EL (cell line): ENCODE data around the gene YTHDC2.
A peak's percentile ranks its signal among the peaks of the same experiment; 100 is the strongest.
"Not testable (repeated sequence)": the region's sequence is repeated elsewhere in the genome, so short reads cannot be mapped to it uniquely, and the experiment has no call there.

Experiments used
- DNase-seq: peaks from one replicate; pipeline ENCODE4 v3.0.0-alpha.2; 2016

The YTHDC2 gene

DNA sequence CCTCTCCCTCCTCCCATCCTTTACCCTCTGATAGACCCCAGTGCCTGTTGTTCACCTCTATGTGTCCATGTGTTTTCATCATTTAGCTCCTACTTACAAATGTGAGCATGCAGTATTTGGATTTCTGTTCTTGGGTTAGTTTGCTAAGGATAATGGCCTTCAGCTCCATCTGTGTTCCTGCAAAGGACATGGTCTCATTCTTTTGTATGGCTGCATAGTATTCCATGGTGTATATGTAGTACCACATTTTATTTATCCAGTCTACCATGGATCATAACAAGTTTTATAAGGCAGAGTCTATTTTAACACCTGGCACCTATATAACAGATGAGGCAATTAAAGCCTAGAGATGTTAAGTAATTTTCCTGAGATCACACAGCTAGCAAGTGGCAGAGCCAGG lies 7.4 kb downstream of the YTHDC2 start:
- DNase-seq = no peak

DNA sequence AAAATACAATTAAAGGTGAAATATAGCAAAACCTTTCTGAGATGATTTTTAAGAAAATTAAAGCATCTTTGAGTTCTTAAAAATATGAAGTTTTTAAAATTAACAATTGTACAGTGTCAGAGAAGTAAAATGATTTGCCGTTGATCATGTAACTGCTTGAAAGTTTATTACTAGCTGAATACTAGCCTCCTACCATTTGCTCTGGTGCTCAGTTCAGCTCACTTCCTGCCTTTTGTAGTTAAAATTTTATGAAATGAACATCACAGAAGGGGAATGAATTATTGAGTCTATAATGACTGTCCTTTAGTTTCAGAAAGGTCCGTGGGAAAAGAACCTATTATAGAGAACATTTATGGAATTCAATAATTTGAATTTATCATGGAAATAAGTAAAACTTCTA lies 9.7 kb downstream of the YTHDC2 start:
- no peak for DNase-seq

DNA sequence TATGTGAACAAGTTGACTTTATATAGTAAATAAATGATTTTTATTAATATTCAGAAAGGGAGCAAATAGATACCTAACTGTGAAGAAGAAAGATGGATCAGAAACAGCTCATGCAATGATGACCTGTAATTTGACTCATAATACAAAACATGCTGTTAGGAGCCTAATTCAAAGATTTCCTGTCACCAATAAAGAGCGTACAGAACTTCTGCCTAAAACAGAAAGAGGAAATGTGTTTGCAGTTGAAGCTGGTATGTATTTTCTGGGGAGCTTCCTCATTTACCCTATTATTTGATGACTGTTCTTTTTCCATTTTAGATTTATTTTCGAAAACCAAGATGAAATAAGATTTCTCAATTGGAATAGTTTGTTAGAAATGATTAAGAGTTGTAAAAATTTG lies 11.4 kb downstream of the YTHDC2 start:
- peak; percentile 21 for DNase-seq

DNA sequence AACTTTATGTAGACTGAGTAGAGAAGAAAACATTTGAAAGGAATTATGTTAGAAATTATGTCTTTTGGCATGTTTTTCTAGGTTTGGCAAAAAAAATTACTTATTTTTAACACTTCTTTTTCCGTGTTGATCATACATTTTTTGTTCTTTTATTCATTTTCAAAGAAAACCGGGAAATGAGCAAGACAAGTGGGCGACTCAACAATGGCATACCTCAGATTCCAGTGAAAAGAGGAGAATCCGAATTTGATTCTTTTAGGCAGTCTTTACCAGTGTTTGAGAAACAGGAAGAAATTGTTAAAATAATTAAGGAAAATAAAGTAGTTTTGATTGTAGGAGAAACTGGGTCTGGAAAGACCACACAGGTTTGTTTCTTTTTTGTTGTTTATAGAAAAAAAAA lies 12.9 kb downstream of the YTHDC2 start:
- DNase-seq = peak; percentile 30

DNA sequence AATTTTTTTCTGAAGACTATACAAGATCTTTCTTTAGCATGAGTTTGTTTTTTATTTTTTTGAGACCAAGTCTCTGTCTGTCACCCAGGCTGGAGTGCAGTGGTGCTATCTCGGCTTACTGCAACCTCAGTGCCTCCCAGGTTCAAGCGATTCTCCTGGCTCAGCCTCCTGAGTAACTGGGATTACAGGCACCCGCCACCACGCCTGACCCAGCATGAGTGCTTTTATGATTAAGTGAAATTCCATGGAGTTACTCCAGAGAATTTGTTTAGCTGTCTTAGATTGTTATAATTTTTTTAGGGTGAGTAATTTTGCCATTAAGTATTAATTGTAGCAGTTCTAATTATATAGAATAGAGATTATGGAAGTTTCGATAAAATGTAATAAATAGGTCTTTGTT lies 14.3 kb downstream of the YTHDC2 start:
- peak; percentile 25 for DNase-seq

DNA sequence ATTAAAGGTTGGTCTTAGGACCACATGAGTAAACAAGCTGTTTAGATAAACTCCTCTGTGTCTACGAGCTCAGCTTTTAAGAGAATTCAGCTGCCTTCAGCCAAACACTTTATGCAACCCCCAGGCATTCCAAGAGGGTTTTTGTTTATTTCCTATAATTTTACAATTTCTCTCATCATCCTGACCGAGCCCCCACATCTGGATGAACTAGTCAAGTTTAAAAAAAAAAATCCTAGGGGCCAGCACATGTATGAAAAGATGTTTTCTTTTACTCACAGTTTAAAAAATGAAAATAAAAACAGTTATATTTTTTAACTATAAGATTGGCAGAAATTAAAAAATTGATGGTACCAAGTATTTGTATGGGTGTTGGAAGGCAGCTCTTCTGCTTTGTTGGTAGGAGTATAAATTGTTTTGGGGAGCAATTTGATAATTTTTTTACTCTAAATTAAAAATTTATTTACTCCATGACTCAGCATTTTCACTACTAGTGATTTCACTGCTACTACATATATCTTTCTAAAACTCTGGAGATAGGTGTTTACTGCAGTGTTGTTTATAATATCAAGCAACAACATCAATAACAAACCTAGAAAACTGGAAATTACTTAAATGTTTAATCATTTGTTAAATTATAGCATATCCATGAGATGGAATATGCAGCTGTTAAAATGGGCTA lies 18.1 kb downstream of the YTHDC2 start:
- DNase-seq = no peak

DNA sequence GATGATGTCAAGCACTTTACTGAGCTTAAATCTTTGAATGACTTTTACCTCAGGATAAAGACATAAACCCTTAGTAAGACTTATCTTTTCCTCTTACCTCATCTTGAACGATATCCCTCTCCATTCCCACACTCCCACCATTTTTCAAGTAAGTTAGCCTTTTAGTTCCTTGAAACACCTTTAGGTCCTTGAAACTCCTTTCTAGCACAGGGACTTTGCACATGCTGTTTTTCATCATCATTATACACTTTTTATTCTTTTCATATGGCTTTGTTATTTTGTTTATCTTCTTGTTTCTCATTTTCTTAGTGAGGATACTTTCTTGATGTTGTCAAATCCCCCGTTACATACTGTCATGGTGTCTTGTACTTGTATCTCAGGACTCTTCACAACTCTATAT lies 24.8 kb downstream of the YTHDC2 start:
- no peak for DNase-seq

DNA sequence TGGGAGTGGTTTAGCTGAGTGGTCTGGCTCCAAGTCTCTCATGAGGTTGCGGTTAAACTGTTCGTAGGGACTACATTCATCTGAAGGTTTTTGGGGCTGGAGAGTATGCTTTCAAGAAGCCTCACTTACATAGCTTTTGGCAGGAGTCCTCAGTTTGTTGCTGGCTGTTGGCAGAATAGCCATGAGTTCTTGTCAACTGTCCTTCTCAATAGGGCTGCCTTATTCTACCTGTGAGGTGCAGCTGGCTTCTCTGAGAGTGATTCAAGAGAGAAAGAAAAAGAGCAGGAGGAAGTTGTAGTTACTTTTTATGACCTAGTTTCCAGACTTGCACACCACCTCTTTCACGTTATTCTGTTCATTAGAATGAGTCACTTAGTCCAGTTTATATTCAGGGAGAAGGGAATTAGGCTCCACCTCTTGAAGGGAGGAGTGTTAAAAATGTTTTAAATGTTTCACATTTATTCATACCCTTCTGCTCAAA lies 33.2 kb downstream of the YTHDC2 start:
- DNase-seq = peak; percentile 51

DNA sequence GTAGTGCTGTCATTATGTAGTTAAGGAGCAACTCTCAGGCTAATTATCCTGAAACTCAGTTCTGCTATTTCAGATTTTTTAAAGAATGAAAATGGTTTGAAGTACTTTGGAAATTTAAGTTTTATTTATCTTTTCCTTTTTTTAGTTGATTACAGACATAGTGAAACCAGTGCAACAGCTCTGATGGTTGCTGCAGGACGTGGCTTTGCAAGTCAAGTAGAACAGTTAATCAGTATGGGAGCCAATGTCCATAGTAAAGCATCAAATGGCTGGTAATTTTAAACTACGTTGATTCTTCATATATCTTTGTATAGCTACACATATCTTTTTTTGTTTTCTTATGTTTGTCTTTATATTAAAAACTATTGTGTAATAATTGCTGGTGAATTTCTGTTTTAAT lies 34.9 kb downstream of the YTHDC2 start:
- DNase-seq = no peak

DNA sequence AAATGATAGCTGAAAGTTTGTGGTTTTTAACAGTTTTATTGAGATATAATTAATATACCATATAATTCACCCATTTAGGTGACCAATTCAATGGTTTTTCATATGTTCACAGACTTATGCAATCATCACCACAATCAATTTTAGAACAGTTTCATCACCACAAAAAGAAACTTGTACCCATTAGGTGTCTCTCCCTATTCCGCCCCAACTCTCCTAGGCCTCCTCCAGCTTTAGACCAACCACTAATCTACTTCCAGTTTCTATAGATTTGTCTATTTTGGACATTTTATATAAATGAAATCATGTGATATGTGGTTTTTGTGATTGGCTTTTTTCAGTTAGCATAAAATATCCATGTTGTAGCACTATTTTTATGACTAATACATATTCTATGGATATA lies 38.6 kb downstream of the YTHDC2 start:
- DNase-seq = no peak

DNA sequence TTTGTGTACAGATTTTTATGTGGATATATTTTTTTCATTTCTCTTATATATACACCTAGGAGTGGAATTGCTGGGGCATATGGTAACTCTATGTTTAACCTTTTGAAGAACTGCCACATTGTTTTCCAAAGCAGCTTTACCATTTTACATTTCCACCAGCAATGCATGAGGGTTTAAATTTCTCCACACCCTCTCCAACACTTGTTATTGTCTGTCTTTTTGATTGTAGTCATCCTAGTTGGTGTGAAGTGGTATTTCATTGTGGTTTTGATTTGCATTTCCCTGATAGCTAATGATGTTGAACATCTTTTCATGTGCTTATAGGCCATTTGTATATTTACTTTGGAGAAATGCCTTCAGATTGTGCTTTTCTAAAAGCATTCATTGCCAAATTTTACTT lies 39.1 kb downstream of the YTHDC2 start:
- no peak for DNase-seq

DNA sequence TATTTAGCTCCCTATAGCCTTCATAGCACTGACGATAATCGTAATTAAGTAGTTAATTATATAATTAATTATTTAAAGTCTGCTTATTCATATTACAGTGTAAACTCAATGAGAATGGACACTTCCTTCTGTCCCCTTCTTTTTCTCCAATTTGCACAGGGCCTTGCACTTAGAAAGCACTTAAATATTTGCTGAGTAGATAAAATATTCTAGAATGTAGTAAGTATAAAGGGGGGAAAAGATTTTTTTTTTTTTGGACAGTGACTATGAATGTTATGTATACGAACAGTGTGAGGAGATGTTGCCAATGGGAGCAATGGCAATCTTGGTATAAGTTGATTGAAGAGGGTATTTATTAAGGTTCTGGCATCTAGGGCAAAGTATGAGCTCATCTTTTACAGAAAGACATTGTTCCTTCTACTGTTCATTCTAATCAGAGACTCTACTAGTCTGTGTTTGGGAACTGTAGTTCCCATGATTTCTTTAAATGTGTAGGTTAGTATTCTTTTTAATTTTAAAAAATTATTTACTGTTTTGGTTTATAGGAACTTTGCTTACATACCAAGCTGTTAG lies 49.4 kb downstream of the YTHDC2 start:
- no peak for DNase-seq

DNA sequence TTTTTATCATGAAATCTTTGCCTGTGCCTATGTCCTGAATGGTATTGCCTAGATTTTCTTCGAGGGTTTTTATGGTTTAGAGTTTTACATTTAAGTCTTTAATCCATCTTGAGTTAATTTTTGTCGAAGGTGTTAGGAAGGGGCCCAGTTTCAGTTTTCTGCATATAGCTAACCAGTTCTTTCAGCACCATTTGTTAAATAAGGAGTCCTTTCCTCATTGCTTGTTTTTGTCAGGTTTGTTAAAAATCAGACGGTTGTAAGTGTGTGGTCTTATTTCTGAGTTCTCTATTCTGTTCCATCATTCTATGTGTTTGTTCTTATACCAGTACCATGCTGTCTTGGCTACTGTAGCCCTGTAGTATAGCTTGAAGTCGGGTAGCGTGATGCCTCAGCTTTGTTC lies 55.9 kb downstream of the YTHDC2 start:
- DNase-seq = no peak

DNA sequence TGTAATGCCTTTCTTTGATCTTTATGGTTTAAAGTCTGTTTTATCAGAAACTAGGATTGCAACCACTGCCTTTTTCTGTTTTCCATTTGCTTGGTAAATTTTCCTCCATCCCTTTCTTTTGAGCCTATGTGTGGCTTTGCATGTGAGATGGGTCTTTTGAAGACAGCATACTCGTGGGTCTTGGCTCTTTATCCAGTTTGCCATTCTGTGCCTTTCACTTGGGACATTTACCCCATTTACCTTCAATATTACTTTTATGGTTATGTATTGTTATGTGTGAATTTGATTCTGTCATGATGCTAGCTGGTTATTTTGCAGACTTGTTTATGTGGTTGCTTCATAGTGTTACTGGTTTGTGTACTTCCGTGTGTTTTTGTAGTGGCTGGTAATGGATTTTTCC lies 59.2 kb downstream of the YTHDC2 start:
- no peak for DNase-seq

DNA sequence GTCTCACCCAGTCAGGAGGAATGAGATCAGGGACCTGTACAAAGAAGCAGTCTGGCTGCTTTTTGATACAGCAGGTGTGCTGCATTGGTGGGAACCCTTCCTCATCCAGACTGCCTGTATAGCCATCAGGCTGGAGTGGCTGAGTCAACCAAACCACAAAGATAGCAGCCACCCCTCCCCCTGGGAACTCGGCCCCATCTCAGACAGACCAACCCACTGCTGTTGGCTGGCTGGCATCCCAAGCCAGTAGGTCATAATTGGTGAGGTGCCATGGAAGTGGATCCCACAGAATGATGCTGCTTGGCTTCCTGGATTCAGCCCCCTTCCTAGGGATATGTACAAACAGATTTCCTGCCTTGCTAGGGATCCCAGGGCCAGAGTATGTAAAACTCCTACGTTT lies 60.9 kb downstream of the YTHDC2 start:
- DNase-seq = peak; percentile 89

DNA sequence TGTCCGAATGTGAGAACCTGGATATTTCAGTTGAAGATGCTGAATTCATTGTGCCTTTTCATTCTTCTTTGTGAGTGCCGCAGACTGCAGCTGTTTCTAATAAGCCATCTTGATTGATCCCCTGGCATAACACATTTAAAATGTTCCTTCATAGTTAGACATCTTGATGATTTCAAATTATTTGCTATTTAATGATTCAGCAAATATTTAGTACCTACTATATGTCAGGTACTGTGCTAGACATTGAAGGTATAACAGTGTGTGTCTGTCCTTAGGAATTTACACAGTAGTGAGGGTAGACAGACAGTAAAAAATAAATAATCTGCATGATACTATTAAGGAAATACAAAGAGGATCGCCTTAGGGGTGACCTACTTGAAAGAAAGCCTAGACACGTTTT lies 61.6 kb downstream of the YTHDC2 start:
- DNase-seq = no peak

DNA sequence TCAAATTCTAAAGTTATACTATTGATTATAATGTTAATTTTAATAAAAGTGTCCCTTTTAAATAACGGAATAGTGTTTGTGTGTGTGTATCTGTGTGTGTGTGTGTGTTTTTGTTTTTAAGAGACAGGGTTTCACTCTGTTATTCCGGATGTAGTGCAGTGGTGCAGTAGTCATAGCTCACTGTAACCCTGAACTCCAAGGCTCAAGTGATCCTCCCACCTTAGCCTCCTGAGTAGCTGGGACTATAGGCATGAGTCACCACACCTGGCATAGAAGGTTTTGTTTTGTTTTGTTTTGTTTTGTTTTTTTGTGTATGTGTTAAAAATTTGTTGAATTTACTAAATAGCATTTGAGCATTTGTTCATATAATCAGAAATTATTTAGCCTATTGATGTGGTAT lies 64.6 kb downstream of the YTHDC2 start:
- DNase-seq = no peak

DNA sequence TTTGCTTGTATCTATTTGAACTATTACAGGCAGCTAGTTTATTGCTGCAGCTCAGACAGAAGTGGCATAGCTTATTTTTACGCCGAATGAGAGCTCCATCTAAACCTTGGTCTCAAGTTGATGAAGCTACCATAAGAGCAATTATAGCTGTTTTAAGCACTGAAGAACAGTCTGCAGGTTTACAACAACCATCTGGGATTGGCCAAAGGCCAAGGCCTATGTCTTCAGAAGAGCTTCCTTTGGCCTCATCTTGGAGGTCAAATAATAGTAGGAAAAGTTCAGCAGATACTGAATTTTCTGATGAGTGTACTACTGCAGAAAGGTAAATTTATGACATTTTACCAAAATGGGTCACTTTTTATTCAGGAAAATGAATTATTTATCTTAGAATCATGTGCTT lies 67.9 kb downstream of the YTHDC2 start:
- no peak for DNase-seq

DNA sequence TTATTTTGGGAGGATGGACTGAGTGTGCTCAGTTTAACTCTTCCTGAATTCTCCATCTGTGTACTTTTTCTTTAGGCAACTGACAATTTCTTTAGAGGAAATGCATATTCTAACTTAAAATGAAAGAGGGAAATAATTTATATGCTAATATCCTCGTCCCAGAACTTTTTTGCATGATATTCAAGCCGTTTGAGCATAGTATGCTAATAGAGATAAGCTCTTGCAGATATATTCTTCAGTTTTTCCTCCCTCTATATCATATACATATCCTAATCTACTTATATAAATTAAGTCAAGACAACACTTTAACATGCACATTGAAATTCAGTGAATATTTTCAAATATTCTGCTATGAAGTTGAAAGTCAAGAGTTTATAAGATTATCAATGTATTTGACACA lies 84.7 kb downstream of the YTHDC2 start:
- DNase-seq = no peak

DNA sequence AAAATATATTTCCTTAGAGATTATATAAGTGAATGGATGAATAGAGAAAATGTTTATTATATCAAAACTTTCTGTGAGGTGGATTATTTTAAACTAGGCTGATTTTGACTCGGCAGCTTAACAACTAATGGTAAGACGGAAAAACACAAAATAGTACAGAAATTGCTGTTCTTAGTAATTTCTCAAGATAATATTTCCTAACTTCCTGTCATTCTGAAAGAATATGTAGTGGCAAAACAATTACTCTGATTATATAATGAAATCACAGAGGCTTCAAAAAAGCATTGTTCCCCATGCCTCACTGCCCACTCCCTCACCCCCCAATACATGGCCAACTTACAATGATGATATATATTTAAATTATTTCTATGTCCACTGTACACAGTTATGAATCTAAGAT lies 85.4 kb downstream of the YTHDC2 start:
- no peak for DNase-seq

DNA sequence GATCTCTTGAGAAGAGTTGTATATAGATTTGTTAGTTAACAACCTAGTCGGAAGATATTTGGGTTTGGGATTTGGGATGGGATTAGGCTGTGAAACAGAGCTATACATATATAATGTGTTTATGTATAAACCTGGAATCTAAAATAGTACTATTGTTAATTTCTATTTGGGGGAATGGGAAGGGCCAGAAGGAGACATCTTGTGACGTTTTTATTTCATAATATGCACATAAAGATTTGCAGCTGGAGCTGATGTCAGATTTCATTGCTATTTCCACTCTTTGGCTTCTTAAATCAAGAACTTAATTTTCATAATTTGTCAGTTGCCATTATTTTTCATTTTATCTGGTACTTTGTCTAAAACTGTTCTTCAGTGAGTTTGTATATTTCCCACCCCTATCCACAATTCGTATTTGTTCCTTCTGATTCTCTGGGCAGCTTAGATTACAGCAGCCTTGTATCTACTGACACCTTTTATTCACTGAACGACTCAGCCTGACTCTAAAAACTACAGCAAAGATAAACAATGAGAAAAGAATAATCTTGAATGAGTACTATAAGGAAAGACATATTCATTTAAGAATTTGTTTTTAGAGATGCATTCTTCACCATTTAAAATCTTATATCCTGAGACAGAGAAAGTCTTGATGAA lies 86.9 kb downstream of the YTHDC2 start:
- no peak for DNase-seq

DNA sequence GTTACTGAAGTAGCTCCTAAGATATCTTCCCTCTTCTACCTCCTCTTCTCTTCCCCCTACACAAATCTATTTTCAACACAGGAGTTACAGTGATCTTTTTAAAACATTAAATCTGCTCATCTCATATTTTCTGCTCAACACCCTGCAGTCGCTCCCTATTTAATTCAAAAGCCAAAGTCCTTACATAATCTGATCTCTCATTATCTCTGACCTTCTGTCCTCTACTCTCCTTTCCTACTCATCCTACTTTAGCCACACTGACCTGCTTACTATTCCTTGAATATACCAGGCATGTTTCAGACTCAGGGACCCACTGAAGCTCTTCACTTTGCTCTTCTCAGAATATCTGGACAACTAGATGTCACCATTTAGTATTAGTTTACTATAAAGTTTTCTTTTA lies 87.9 kb downstream of the YTHDC2 start:
- no peak for DNase-seq

DNA sequence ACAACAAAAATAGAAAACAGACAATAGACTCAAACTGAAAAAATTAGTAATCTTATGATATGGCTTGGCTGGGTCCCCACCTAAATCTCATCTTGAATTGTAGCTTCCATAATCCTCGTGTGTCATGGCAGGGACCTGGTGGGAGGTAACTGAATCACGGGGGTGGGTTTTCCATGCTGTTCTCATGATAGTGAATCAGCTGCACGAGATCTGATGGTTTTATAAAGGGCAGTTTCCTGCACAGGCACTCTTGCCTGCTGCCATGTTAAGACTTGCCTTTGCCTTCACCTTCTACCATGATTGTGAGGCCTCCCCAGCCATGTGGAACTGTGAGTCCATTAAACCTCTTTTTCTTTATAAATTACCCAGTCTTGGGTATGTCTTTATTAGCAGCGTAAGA lies 89.8 kb downstream of the YTHDC2 start:
- not testable (repeated sequence) for DNase-seq

DNA sequence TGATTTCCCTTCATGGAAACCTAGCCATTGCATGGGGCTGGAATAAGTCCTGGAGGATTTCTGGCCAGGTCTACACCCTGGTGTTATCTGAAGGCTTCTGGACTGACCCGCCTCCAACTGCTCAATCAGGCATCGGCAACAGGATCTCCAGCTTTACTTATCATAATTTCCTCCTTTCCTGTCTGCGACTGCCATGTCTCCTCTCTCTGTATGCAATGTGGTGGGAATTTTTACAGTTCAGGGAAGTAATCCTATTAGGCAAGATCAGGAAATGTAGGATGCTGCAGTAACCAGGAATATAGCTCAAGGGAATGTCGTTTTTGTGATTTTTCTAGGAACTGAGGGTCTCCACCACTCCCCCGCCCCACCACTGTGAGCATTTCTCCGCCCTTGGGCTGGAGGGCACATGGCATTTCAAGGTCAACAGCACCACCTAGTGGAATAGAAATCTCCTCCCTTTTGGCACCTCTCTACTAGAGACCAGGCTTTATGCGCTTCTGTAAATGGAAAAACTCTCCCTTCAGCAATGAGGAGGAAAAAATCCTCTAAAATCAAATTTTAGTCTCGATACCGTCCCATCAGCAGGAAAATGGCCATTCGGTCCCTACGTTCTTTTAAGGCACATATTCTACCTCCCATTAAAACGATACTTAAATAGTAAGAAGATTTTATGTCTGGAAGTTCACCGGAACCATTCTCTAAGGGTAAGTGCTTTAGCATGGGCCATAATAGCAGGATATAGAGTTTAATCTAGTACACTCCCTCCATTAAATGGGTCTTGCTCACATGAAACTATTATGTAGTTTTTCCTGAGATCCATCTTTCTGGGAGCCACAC lies 93.0 kb downstream of the YTHDC2 start:
- peak; percentile 62 for DNase-seq
